Peyer's patch (tissue), 4 donors: ENCODE measurements around the gene SCLY. TPM values are rescaled to one million over a fixed set of nuclear protein-coding genes. Genes with fewer than 3 reads are reported as not detected.

ENCODE experiments used
- DNase-seq, 3 donors: peaks; one replicate each; pipeline ENCODE4 v3.0.0-alpha.2; 2017 to 2019
- H3K27ac ChIP-seq, 4 donors: fragments of 200-600 bp; sonication (generic); one replicate each; pipeline ENCODE4 v1.5.1; 2016 to 2019
- H3K27me3 ChIP-seq, 2 donors: fragments of 200-600 bp; sonication (generic); one replicate each; pipeline ENCODE4 v1.5.1; 2019
- H3K36me3 ChIP-seq, 3 donors: fragments of 200-600 bp; sonication (generic); one replicate each; pipeline ENCODE4 v1.5.1; 2016 to 2019
- H3K4me1 ChIP-seq, 4 donors: fragments of 200-600 bp; sonication (generic); one replicate each; pipeline ENCODE4 v1.5.1; 2016 to 2019
- H3K4me3 ChIP-seq, 4 donors: fragments of 200-600 bp; sonication (generic); 1 replicate in 3 of 4; 2 replicates in 1 of 4; pipeline ENCODE4 v1.5.1; 2016 to 2019; ENCODE audit warnings: mild to moderate bottlenecking in 1 of 4
- H3K9me3 ChIP-seq, 4 donors: fragments of 200-600 bp; sonication (generic); one replicate each; pipeline ENCODE4 v1.5.1; 2016 to 2019; ENCODE audit warnings: mild to moderate bottlenecking in 1 of 4
- POLR2A ChIP-seq, 2 donors: fragments of 450-650 bp; IDR thresholded peaks; one replicate each; pipeline ENCODE4 v1.5.1; 2017; ENCODE audit warnings: antibody characterized with exemption in 2 of 2, mild to moderate bottlenecking in 2 of 2, moderate library complexity in 2 of 2
- total RNA-seq, 4 donors: library from RNA; depleted of rRNA; stranded (reverse); fragments of >200 nt; gene quantifications; one replicate each; pipeline ENCODE4 v1.1.0, GENCODE V29; 2016
- TF ChIP-seq, protein P1 (sequence below), 6 experiments: fragments of 450-650 bp in 4 of 6; fragments of 200-600 bp in 2 of 6; sonication (generic) in 1 of 6; IDR thresholded peaks; one replicate each; pipeline ENCODE4 v1.5.1; 2017 to 2019; ENCODE audit warnings: antibody characterized with exemption in 6 of 6, mild to moderate bottlenecking in 3 of 6, moderate library complexity in 1 of 6

SCLY gene
- total RNA-seq, 4 donors from 2014 or later = 13.2 to 45.2 (median 24.2) TPM

DNA sequence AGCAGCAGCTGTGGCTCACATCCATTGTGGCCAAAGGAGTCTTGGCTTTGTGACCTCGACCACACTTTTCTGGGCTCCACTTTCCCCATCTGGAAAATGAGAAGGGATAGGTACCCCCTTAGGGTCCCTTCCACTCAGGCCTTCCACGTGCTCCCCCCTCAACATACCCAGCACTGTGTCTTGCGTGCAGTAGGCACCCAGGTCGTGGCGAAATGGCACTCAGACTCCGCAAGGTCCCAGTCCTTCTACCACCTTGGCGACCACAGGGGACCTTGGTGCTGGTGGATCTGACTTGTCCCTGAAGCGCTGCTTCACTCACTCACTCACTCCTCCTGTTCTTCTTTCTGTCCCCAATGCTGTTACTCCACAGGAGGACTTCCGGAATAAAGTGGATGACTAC, 19.9 kb upstream of the SCLY start:
- Histone ChIP-seq H3K4me1 (no peaks in the 10 kb centered on the region), H3K27me3 (no peaks in the 10 kb centered on the region), H3K9me3 (no peaks in the 10 kb centered on the region), H3K4me3 (no peak overlapping the region), H3K36me3 (peaks cover 0 to 63% (median 0%) of the 10 kb centered on the region in 3 donors), H3K27ac (no peak overlapping the region)
- no peak for TF ChIP-seq POLR2A (IDR thresholded peaks at IDR 0.05)
- no peak for DNase-seq

DNA sequence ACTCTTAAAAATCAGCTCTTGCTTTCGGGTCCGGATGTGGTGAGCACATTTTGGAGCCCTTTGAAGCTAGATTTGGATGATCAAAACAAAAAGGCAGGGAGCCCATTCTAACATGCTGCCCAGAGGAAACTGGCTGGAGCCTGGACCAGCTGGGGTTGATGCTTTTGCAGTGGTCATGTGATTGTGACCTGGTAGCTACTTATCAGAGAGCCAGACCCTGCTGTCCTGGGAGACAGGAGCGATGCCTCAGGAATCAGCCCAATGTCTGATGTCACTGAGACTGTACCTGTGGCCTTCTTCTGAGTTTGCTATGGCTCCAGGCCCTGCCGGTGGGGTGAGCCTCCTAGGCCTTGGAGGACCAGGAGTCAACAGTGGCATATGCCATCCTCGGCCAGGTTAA, 18.7 kb upstream of the SCLY start:
- Histone ChIP-seq H3K27ac (no peak overlapping the region), H3K36me3 (peaks cover 0 to 51% (median 0%) of the 10 kb centered on the region in 3 donors), H3K4me1 (no peaks in the 10 kb centered on the region), H3K9me3 (no peaks in the 10 kb centered on the region), H3K4me3 (no peak overlapping the region), H3K27me3 (no peaks in the 10 kb centered on the region)
- TF ChIP-seq POLR2A (IDR thresholded peaks at IDR 0.05) = no peak
- TF ChIP-seq, protein P1, sequence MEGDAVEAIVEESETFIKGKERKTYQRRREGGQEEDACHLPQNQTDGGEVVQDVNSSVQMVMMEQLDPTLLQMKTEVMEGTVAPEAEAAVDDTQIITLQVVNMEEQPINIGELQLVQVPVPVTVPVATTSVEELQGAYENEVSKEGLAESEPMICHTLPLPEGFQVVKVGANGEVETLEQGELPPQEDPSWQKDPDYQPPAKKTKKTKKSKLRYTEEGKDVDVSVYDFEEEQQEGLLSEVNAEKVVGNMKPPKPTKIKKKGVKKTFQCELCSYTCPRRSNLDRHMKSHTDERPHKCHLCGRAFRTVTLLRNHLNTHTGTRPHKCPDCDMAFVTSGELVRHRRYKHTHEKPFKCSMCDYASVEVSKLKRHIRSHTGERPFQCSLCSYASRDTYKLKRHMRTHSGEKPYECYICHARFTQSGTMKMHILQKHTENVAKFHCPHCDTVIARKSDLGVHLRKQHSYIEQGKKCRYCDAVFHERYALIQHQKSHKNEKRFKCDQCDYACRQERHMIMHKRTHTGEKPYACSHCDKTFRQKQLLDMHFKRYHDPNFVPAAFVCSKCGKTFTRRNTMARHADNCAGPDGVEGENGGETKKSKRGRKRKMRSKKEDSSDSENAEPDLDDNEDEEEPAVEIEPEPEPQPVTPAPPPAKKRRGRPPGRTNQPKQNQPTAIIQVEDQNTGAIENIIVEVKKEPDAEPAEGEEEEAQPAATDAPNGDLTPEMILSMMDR (IDR thresholded peaks at IDR 0.05) = no peak
- DNase-seq = no peak

DNA sequence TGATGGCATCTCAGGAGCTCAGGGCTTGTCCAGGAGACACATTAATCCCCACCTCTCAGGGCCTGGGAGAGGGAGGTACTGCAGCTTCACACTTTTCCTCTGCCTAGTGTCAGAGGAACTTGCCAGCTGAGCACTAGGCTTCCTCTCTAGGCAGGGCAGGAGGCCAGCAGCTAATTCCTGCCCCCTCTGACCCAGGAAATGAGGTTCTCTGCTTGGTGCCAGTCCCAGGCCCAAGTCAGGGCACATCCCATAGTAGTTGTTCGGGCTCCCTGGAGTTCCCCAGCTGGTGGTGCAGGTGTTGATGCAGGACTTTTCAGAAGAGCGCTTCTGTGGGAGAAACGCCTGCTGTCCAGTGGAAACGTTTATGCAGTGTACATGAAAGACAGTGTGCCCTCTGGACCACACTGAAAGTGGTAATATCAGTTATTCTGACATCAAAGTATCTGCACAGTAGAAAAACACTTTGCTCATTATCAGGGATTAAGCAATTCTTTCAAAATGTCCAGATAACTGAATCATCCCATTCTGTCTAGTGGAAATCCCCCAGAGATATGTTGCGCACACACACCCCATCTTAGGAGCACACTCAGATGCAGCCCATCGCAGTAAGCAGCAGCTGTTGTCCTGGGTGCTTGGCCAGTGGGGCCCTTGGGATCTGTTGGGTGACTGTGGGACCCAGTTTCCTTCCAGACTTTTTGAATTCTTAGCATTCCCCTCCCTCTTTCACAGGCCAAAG, 17.8 kb upstream of the SCLY start:
- H3K27ac ChIP-seq = no peak overlapping the region
- H3K4me1 ChIP-seq = no peaks in the 10 kb centered on the region
- H3K36me3 ChIP-seq = peaks cover 0 to 42% (median 0%) of the 10 kb centered on the region in 3 donors

DNA sequence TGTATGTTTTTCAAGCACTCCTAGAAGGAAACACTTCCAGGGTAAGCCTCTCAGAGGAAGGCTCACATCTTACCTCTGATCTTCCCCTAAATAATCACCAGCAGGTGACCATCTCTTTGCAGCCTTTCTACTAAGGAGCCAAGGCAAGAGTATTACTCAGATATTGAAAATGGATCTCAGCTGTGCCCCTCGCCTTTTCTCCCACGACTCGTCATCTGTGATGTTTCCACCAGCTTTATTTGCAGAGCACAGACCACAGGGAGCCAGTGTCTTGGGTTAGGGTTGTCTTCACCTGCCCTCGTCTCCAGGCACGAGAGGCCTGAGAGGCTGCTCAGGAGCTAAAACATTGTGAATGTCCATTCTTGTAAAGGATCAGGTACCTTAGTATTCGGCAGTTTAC, 16.9 kb upstream of the SCLY start:
- Histone ChIP-seq H3K9me3 (no peaks in the 10 kb centered on the region), H3K27ac (no peak overlapping the region), H3K27me3 (no peaks in the 10 kb centered on the region), H3K4me3 (no peak overlapping the region), H3K4me1 (no peaks in the 10 kb centered on the region), H3K36me3 (peaks cover 0 to 34% (median 0%) of the 10 kb centered on the region in 3 donors)
- TF ChIP-seq, protein P1 (IDR thresholded peaks at IDR 0.05) = no peak
- no peak for TF ChIP-seq POLR2A (IDR thresholded peaks at IDR 0.05)
- no peak for DNase-seq

More for the DNA sequence above, 17.8 kb upstream of the SCLY start:
- Histone ChIP-seq H3K27me3 (no peaks in the 10 kb centered on the region), H3K4me3 (no peak overlapping the region), H3K9me3 (no peaks in the 10 kb centered on the region)
- no peak for TF ChIP-seq POLR2A (IDR thresholded peaks at IDR 0.05)
- TF ChIP-seq, protein P1 (IDR thresholded peaks at IDR 0.05) = no peak
- DNase-seq = no peak

DNA sequence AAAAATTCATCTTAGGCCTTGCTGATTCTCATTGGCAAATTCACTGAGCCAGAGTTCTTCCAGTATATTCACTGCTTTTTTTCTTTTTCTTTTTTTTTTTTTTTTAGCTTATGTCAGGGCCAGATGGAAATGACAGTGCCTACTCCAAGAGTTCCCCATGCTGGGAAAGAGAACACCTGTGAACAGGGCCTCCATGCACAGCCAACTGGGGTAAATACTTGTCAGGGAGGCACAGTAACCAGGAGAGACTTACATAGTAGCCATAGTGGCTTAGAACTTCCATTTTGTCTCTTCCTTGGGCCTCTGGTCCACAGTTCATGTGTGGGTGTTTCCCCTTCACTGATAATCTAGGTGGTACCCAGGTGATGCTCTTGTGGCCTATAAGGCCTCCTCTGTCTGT, 15.2 kb upstream of the SCLY start:
- DNase-seq = no peak
- TF ChIP-seq POLR2A (IDR thresholded peaks at IDR 0.05) = no peak
- TF ChIP-seq, protein P1 (IDR thresholded peaks at IDR 0.05) = no peak
- Histone ChIP-seq H3K27me3 (no peaks in the 10 kb centered on the region), H3K9me3 (no peaks in the 10 kb centered on the region), H3K36me3 (peaks cover 0 to 19% (median 0%) of the 10 kb centered on the region in 3 donors), H3K4me1 (no peaks in the 10 kb centered on the region), H3K27ac (no peak overlapping the region), H3K4me3 (no peak overlapping the region)

DNA sequence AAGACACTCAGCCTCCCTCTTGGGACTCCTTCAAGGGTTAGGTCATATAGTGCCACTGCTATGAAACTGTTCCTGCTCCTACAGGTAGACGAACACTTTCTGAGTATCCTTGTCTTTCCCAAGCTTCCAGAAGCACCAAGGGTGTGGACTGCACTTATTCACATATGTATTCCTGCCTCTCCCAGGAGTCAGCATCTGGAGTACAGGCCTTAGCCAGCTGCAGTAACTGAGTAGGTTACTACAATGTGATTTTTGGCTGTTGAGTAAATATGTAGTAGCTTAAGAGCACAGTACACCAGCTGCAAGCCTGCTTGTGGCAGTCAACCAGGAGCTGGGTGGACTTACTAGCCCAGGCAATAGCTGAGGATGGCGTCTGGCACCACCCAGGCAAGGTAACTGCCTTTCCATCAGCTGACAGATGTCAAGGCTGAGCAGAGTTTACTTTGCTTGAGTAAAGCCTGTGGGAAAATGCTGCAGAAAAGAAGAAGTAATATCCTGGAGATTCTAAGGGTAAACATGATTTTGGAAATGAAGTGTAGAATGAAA, 14.0 kb upstream of the SCLY start:
- DNase-seq = no peak
- Histone ChIP-seq H3K4me3 (no peak overlapping the region), H3K36me3 (peaks cover 0 to 8% (median 0%) of the 10 kb centered on the region in 3 donors), H3K27ac (no peak overlapping the region), H3K27me3 (no peaks in the 10 kb centered on the region), H3K9me3 (no peaks in the 10 kb centered on the region), H3K4me1 (no peaks in the 10 kb centered on the region)
- TF ChIP-seq, protein P1 (IDR thresholded peaks at IDR 0.05) = no peak
- TF ChIP-seq POLR2A (IDR thresholded peaks at IDR 0.05) = no peak
